Vagina (tissue), 2 donors: Measurements from ENCODE around the gene ECI2. TPM values are rescaled to one million over a fixed set of nuclear protein-coding genes. Genes with fewer than 3 reads are reported as not detected.

Experiments used
- DNase-seq, 2 donors: peaks; one replicate each; pipeline ENCODE4 v3.0.0-alpha.2; 2017; ENCODE audit errors: extremely low spot score in 2 of 2
- H3K27ac ChIP-seq: fragments of 200-600 bp; sonication (generic); one replicate; pipeline ENCODE4 v1.5.1; 2019
- H3K27me3 ChIP-seq: fragments of 200-600 bp; sonication (generic); one replicate; pipeline ENCODE4 v1.5.1; 2019
- H3K36me3 ChIP-seq, 2 donors: fragments of 200-600 bp; sonication (generic); one replicate each; pipeline ENCODE4 v1.5.1; 2017 to 2019
- H3K4me1 ChIP-seq: fragments of 200-600 bp; sonication (generic); one replicate; pipeline ENCODE4 v1.5.1; 2019
- H3K4me3 ChIP-seq, 2 donors: fragments of 200-600 bp; sonication (generic); 1 replicate in 1 of 2; 2 replicates in 1 of 2; pipeline ENCODE4 v1.5.1; 2016 to 2019
- H3K9me3 ChIP-seq: fragments of 200-600 bp; sonication (generic); one replicate; pipeline ENCODE4 v1.5.1; 2019
- CTCF ChIP-seq, 3 experiments: fragments of 450-650 bp in 2 of 3; fragments of 200-600 bp in 1 of 3; sonication (generic) in 1 of 3; IDR thresholded peaks; one replicate each; pipeline ENCODE4 v1.5.1; 2017 to 2019; ENCODE audit warnings: antibody characterized with exemption in 3 of 3, mild to moderate bottlenecking in 2 of 3, moderate library complexity in 2 of 3
- POLR2A ChIP-seq, 2 donors: fragments of 450-650 bp; IDR thresholded peaks; one replicate each; pipeline ENCODE4 v1.6.1; 2017; ENCODE audit warnings: antibody characterized with exemption in 2 of 2, mild to moderate bottlenecking in 2 of 2, moderate library complexity in 2 of 2
- POLR2AphosphoS5 ChIP-seq, 2 donors: sonication (generic); formaldehyde crosslinking; IDR thresholded peaks; one replicate each; pipeline ENCODE4 v1.9.0; 2017; ENCODE audit warnings: antibody characterized with exemption in 2 of 2, mild to moderate bottlenecking in 2 of 2, low read depth in 1 of 2; ENCODE audit not compliant: insufficient read depth in 1 of 2
- intact Hi-C: fragments of 100-400 bp; cut with DNase I; formaldehyde crosslinking; loops from one replicate; pipeline ENCODE4 v1.15.1; 2023
- total RNA-seq: library from RNA; depleted of rRNA; stranded (reverse); fragments of >200 nt; gene quantifications from one replicate; pipeline ENCODE4 v1.2.3, GENCODE V29; 2016

Gene ECI2
- total RNA-seq, 1 donor from 2014 or later = 30.7 TPM

GRCh38 chr6:4105980-4106536, 29.3 kb downstream of the ECI2 start:
- H3K27ac ChIP-seq = no peak overlapping the region
- intact Hi-C loops = no loop called here
- no peak overlapping the region for H3K4me3 ChIP-seq
- DNase-seq = no peak
- no peaks in the 10 kb centered on the region for H3K36me3 ChIP-seq
- H3K4me1 ChIP-seq = no peaks in the 10 kb centered on the region
- no peak for TF ChIP-seq POLR2A (IDR thresholded peaks at IDR 0.05)
- no peaks in the 10 kb centered on the region for H3K9me3 ChIP-seq
- H3K27me3 ChIP-seq = no peaks in the 10 kb centered on the region

GRCh38 chr6:4103929-4104328, 31.4 kb downstream of the ECI2 start:
- intact Hi-C loops = no loop called here
- TF ChIP-seq POLR2AphosphoS5 (IDR thresholded peaks at IDR 0.05; ENCODE audit: insufficient read depth in 1 of 2, low read depth in 1 of 2) = no peak
- no peak for TF ChIP-seq POLR2A (IDR thresholded peaks at IDR 0.05)
- no peak for TF ChIP-seq CTCF (IDR thresholded peaks at IDR 0.05)
- no peak for DNase-seq
- Histone ChIP-seq H3K9me3 (no peaks in the 10 kb centered on the region), H3K27ac (no peak overlapping the region), H3K4me1 (no peaks in the 10 kb centered on the region), H3K4me3 (no peak overlapping the region), H3K27me3 (no peaks in the 10 kb centered on the region), H3K36me3 (no peaks in the 10 kb centered on the region)

- Histone ChIP-seq H3K4me3 (no peak overlapping the region), H3K9me3 (no peaks in the 10 kb centered on the region), H3K36me3 (no peaks in the 10 kb centered on the region), H3K27me3 (no peaks in the 10 kb centered on the region), H3K4me1 (no peaks in the 10 kb centered on the region), H3K27ac (no peak overlapping the region)
- DNase-seq = no peak
- TF ChIP-seq POLR2AphosphoS5 (IDR thresholded peaks at IDR 0.05; ENCODE audit: insufficient read depth in 1 of 2, low read depth in 1 of 2) = no peak
- TF ChIP-seq CTCF (IDR thresholded peaks at IDR 0.05) = no peak
- TF ChIP-seq POLR2A (IDR thresholded peaks at IDR 0.05) = no peak
- intact Hi-C loops = no loop called here
Measured at GRCh38 chr6:4102687-4103244, 32.6 kb downstream of the ECI2 start.

GRCh38 chr6:4101298-4101697, 34.1 kb downstream of the ECI2 start:
- Histone ChIP-seq H3K4me3 (no peak overlapping the region), H3K27me3 (no peaks in the 10 kb centered on the region), H3K9me3 (no peaks in the 10 kb centered on the region), H3K36me3 (no peaks in the 10 kb centered on the region), H3K4me1 (no peaks in the 10 kb centered on the region), H3K27ac (no peak overlapping the region)
- DNase-seq = no peak
- TF ChIP-seq POLR2AphosphoS5 (IDR thresholded peaks at IDR 0.05; ENCODE audit: insufficient read depth in 1 of 2, low read depth in 1 of 2) (no peak), CTCF (IDR thresholded peaks at IDR 0.05) (no peak), POLR2A (IDR thresholded peaks at IDR 0.05) (no peak)
- intact Hi-C loops = no loop called here

- Histone ChIP-seq H3K27me3 (no peaks in the 10 kb centered on the region), H3K4me1 (no peaks in the 10 kb centered on the region), H3K27ac (no peak overlapping the region), H3K4me3 (no peak overlapping the region), H3K36me3 (no peaks in the 10 kb centered on the region), H3K9me3 (no peaks in the 10 kb centered on the region)
- TF ChIP-seq POLR2A (IDR thresholded peaks at IDR 0.05) (no peak), POLR2AphosphoS5 (IDR thresholded peaks at IDR 0.05; ENCODE audit: insufficient read depth in 1 of 2, low read depth in 1 of 2) (no peak), CTCF (IDR thresholded peaks at IDR 0.05) (no peak)
- DNase-seq = no peak
- intact Hi-C loops = no loop called here
Measured at GRCh38 chr6:4100655-4101054, 34.7 kb downstream of the ECI2 start.
